ENCODE results near the gene RAPGEF2. TPM values are rescaled to one million over a fixed set of nuclear protein-coding genes. Genes with fewer than 3 reads are reported as not detected.
A peak's percentile ranks its signal among the peaks of the same experiment; 100 is the strongest.
"Not testable (repeated sequence)": the region's sequence is repeated elsewhere in the genome, so short reads cannot be mapped to it uniquely, and the experiment has no call there.

RAPGEF2 gene
- total and polyA plus RNA-seq, 5 donors, result 10.6 to 38.6 (median 38.1) TPM

DNA sequence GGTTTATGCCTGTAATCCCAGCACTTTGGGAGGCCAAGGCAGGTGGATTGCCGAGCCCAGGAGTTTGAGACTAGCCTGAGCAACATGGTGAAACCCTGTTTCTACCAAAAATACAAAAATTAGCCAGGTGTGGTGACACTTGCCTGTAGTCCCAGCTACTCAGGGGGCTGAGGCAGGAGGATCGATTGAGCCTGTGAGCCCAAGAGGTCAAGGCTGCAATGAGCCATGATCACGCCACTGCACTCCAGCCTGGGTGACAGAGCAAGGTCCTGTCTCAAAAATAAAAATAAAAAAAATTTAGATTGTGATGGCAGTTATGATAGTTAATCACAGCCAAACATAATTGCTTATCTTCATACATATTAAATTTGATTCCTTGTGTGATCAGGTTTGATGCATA, 58.6 kb downstream of the RAPGEF2 start:
- H3K9me3 ChIP-seq (ENCODE audit: control insufficient read depth, low read length); intact Hi-C loops (cut with DNase I); H3K4me3 ChIP-seq (ENCODE audit: low read length); H3K27me3 ChIP-seq (ENCODE audit: control insufficient read depth, insufficient read depth); H3K27ac ChIP-seq (ENCODE audit: low read length); ATAC-seq; H3K4me1 ChIP-seq (ENCODE audit: control insufficient read depth, insufficient read depth, low read length): not testable (repeated sequence)
- whole genome bisulfite sequencing, result 89% methylated on average over 3 of the region's 3 CpGs
- DNase-seq, result peak in 1 of 3 donors; percentile 12

DNA sequence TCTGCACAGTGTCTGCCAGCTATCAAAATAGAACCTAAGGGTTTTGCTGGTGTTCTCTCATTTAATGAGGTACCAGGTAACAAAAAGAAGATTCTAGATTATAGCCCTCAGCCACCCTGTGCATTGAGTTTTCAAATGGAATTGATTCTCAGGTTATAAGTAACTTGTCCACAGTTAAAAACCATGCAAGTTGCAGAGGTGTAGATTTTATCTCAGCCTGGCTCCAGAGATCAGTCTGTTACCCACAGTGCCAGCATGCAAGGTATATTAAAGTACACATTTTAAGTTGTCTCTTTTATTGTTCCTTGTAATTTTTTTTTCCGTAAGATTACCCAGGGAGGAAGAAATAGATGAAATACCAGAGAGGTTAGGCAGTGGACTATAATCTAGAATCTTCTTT, 59.7 kb downstream of the RAPGEF2 start:
- Histone ChIP-seq H3K9me3 (ENCODE audit: control insufficient read depth, low read length) (no peaks in the 10 kb centered on the region), H3K27me3 (ENCODE audit: control insufficient read depth, insufficient read depth) (no peaks in the 10 kb centered on the region), H3K4me3 (ENCODE audit: low read length) (no peak overlapping the region), H3K4me1 (ENCODE audit: control insufficient read depth, insufficient read depth, low read length) (peaks cover 3% of the 10 kb centered on the region), H3K27ac (ENCODE audit: low read length) (no peak overlapping the region)
- intact Hi-C loops (cut with DNase I), result no loop called here
- ATAC-seq (no peak), DNase-seq (no peak)
- WGBS, result 93% methylated on average over 1 of the region's 1 CpG

- no peaks in the 10 kb centered on the region for H3K27me3 ChIP-seq (ENCODE audit: control insufficient read depth, insufficient read depth)
- intact Hi-C loops (cut with DNase I), result no loop called here
Measured at GRCh38 chr4:159163521-159163920, 60.6 kb downstream of the RAPGEF2 start.

GRCh38 chr4:159169404-159170302, 66.8 kb downstream of the RAPGEF2 start:
- ATAC-seq, result no peak
- Histone ChIP-seq H3K9me3 (ENCODE audit: control insufficient read depth, low read length) (no peaks in the 10 kb centered on the region), H3K27ac (ENCODE audit: low read length) (no peak overlapping the region), H3K4me3 (ENCODE audit: low read length) (no peak overlapping the region), H3K4me1 (ENCODE audit: control insufficient read depth, insufficient read depth, low read length) (peaks cover 3% of the 10 kb centered on the region), H3K27me3 (ENCODE audit: control insufficient read depth, insufficient read depth) (no peaks in the 10 kb centered on the region)
- no peak for DNase-seq
- 96% methylated on average over 5 of the region's 5 CpGs for WGBS
- intact Hi-C loops (cut with DNase I), result loop anchor here in 3 of 4 donors (10.0 kb wide), 3 partner anchors 65 to 445 kb away; partner anchors contain the start of genes PPID (in 1 of the 3) and RAPGEF2 (in 1 of the 3)

More at GRCh38 chr4:159163521-159163920, 60.6 kb downstream of the RAPGEF2 start:
- ATAC-seq (no peak), DNase-seq (no peak)
- H3K4me1 ChIP-seq (ENCODE audit: control insufficient read depth, insufficient read depth, low read length), result peaks cover 3% of the 10 kb centered on the region
- no peak overlapping the region for H3K27ac ChIP-seq (ENCODE audit: low read length)
- H3K9me3 ChIP-seq (ENCODE audit: control insufficient read depth, low read length), result no peaks in the 10 kb centered on the region
- no peak overlapping the region for H3K4me3 ChIP-seq (ENCODE audit: low read length)

GRCh38 chr4:159171287-159171686, 68.4 kb downstream of the RAPGEF2 start:
- H3K27me3 ChIP-seq (ENCODE audit: control insufficient read depth, insufficient read depth), result no peaks in the 10 kb centered on the region
- peaks cover 3% of the 10 kb centered on the region for H3K4me1 ChIP-seq (ENCODE audit: control insufficient read depth, insufficient read depth, low read length)
- intact Hi-C loops (cut with DNase I), result loop anchor here in 3 of 4 donors (10.0 kb wide), 3 partner anchors 66 to 446 kb away; partner anchors contain the start of genes PPID (in 1 of the 3) and RAPGEF2 (in 1 of the 3)
- no peak overlapping the region for H3K4me3 ChIP-seq (ENCODE audit: low read length)
- ATAC-seq, result no peak
- no peaks in the 10 kb centered on the region for H3K9me3 ChIP-seq (ENCODE audit: control insufficient read depth, low read length)
- no peak overlapping the region for H3K27ac ChIP-seq (ENCODE audit: low read length)
- DNase-seq, result no peak
- WGBS, result 86% methylated on average over 4 of the region's 4 CpGs

DNA sequence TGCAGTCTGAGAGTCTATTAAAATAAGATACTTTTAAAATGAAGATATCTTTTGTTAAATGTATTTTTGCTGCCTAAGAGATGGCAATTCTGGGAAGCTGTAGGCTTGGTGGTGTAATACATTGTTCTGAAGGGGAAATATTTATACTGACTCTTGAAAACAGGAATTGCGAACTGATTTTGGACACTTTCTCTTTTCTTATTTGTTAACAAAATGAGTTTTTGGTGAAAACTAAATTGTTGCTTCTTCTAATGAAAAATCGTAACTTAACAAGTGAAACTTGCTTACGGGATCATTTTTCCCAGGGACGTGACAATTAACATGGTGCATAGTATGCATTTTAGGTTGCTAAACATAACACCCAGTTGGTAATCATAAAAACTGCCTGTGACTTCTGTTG, 71.0 kb downstream of the RAPGEF2 start:
- WGBS, result 71% methylated on average over 4 of the region's 4 CpGs

GRCh38 chr4:159174645-159175084, 71.8 kb downstream of the RAPGEF2 start:
- Histone ChIP-seq H3K4me1 (ENCODE audit: control insufficient read depth, insufficient read depth, low read length) (peaks cover 8% of the 10 kb centered on the region), H3K9me3 (ENCODE audit: control insufficient read depth, low read length) (no peaks in the 10 kb centered on the region), H3K27me3 (ENCODE audit: control insufficient read depth, insufficient read depth) (no peaks in the 10 kb centered on the region), H3K27ac (ENCODE audit: low read length) (no peak overlapping the region), H3K4me3 (ENCODE audit: low read length) (no peak overlapping the region)
- intact Hi-C loops (cut with DNase I), result loop anchor here in 3 of 4 donors (5.0 to 10.0 kb wide), 4 partner anchors 70 to 450 kb away; partner anchors contain the start of genes RAPGEF2 (in 2 of the 3) and PPID (in 1 of the 3)
- WGBS, result 69% methylated on average over 2 of the region's 2 CpGs
- ATAC-seq (no peak), DNase-seq (no peak)

More for the DNA sequence above, 71.0 kb downstream of the RAPGEF2 start:
- H3K4me3 ChIP-seq (ENCODE audit: low read length), result no peak overlapping the region
- DNase-seq (no peak), ATAC-seq (no peak)
- H3K9me3 ChIP-seq (ENCODE audit: control insufficient read depth, low read length), result no peaks in the 10 kb centered on the region
- H3K27ac ChIP-seq (ENCODE audit: low read length), result no peak overlapping the region
- intact Hi-C loops (cut with DNase I), result loop anchor here in 3 of 4 donors (10.0 kb wide), 3 partner anchors 69 to 449 kb away; partner anchors contain the start of genes PPID (in 1 of the 3) and RAPGEF2 (in 1 of the 3)
- H3K27me3 ChIP-seq (ENCODE audit: control insufficient read depth, insufficient read depth), result no peaks in the 10 kb centered on the region
- peaks cover 5% of the 10 kb centered on the region for H3K4me1 ChIP-seq (ENCODE audit: control insufficient read depth, insufficient read depth, low read length)

- peaks cover 8% of the 10 kb centered on the region for H3K4me1 ChIP-seq (ENCODE audit: control insufficient read depth, insufficient read depth, low read length)
- ATAC-seq (peak; percentile 87 to 93), DNase-seq (peak; percentile 46 to 66 (median 63))
- intact Hi-C loops (cut with DNase I), result loop anchor here in 3 of 4 donors (5.0 to 10.0 kb wide), 4 partner anchors 71 to 451 kb away; partner anchors contain the start of genes RAPGEF2 (in 2 of the 3) and PPID (in 1 of the 3)
- no peaks in the 10 kb centered on the region for H3K9me3 ChIP-seq (ENCODE audit: control insufficient read depth, low read length)
- peak overlapping the region; percentile 15 for H3K4me3 ChIP-seq (ENCODE audit: low read length)
- no peak overlapping the region for H3K27ac ChIP-seq (ENCODE audit: low read length)
- H3K27me3 ChIP-seq (ENCODE audit: control insufficient read depth, insufficient read depth), result no peaks in the 10 kb centered on the region
- WGBS, result 15% methylated on average over 14 of the region's 14 CpGs
Measured at GRCh38 chr4:159175085-159175988, 72.5 kb downstream of the RAPGEF2 start.

GRCh38 chr4:159175989-159176375, 73.1 kb downstream of the RAPGEF2 start:
- 55% methylated on average over 4 of the region's 4 CpGs for WGBS
- Histone ChIP-seq H3K4me1 (ENCODE audit: control insufficient read depth, insufficient read depth, low read length) (peaks cover 8% of the 10 kb centered on the region), H3K27me3 (ENCODE audit: control insufficient read depth, insufficient read depth) (no peaks in the 10 kb centered on the region), H3K27ac (ENCODE audit: low read length) (peak overlapping the region; percentile 20), H3K4me3 (ENCODE audit: low read length) (no peak overlapping the region), H3K9me3 (ENCODE audit: control insufficient read depth, low read length) (no peaks in the 10 kb centered on the region)
- intact Hi-C loops (cut with DNase I), result loop anchor here in 3 of 4 donors (5.0 to 10.0 kb wide), 4 partner anchors 71 to 451 kb away; partner anchors contain the start of genes RAPGEF2 (in 2 of the 3) and PPID (in 1 of the 3)
- DNase-seq (no peak), ATAC-seq (peak in 1 of 2 donors; percentile 7)
